Prostate gland (tissue), 2 donors: Measurements from ENCODE around the gene SPHK2.

ENCODE experiments used
- POLR2A ChIP-seq: fragments of 450-650 bp; IDR thresholded peaks from one replicate; pipeline ENCODE4 v1.6.1; 2016; ENCODE audit warnings: antibody characterized with exemption, mild to moderate bottlenecking
- POLR2AphosphoS5 ChIP-seq: sonication (generic); formaldehyde crosslinking; IDR thresholded peaks from one replicate; pipeline ENCODE4 v1.6.1; 2017; ENCODE audit warnings: antibody characterized with exemption
- TF ChIP-seq, protein P1 (sequence below), 4 experiments: fragments of 200-600 bp in 2 of 4; fragments of 450-650 bp in 2 of 4; sonication (generic) in 2 of 4; IDR thresholded peaks; 1 replicate in 3 of 4; 2 replicates in 1 of 4; pipeline ENCODE4 v1.5.1; 2016 to 2019; ENCODE audit warnings: antibody characterized with exemption in 4 of 4, mild to moderate bottlenecking in 2 of 4, moderate library complexity in 2 of 4

DNA sequence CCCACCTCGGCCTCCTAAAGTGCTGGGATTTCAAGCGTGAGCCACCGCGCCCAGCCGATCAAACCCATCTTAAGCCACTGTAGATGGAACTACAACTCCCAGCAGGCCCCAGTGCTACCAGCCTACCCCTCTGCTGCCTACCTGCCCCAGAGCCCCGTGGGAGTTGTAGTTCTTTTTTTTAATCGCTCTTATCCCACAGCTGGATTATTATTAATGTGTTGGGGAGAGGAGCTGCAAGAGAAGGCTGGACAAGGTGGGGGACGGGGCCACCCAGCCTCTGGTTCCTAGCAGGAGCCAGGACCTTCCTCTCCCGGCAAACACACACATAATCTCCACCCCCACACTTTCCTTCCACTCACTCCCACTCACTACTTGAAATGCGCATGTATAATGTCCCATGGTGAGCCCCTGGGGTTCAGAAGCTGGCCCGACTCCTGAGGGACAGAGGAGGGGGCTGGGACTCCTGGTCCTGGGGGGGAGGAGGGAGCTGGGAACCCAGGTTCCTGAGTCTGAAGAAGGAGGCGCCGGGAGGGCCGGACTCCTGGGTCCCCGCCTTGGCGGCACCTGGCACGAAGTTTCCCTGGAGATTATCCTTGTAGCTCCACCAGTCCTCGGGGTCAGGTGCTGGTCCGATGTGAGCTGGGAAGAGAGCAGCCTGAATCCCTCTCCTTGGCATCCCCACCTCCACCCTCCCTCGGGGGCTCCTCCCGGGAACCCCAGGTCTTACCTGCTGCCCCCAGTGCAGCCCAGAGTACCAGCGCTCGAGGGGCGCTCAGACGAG lies 25.7 kb downstream of the SPHK2 start:
- TF ChIP-seq, protein P1, sequence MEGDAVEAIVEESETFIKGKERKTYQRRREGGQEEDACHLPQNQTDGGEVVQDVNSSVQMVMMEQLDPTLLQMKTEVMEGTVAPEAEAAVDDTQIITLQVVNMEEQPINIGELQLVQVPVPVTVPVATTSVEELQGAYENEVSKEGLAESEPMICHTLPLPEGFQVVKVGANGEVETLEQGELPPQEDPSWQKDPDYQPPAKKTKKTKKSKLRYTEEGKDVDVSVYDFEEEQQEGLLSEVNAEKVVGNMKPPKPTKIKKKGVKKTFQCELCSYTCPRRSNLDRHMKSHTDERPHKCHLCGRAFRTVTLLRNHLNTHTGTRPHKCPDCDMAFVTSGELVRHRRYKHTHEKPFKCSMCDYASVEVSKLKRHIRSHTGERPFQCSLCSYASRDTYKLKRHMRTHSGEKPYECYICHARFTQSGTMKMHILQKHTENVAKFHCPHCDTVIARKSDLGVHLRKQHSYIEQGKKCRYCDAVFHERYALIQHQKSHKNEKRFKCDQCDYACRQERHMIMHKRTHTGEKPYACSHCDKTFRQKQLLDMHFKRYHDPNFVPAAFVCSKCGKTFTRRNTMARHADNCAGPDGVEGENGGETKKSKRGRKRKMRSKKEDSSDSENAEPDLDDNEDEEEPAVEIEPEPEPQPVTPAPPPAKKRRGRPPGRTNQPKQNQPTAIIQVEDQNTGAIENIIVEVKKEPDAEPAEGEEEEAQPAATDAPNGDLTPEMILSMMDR (IDR thresholded peaks at IDR 0.05), result no peak
- peak; percentile 30 for TF ChIP-seq POLR2A
- peak; percentile 82 for TF ChIP-seq POLR2AphosphoS5
